Measurements from ENCODE around the gene SETD1A. TPM values are rescaled to one million over a fixed set of nuclear protein-coding genes. Genes with fewer than 3 reads are reported as not detected.

Gene SETD1A
- total RNA-seq, 1 experiment from 2014 or later = 4.3 TPM

- peaks cover 9% of the 10 kb centered on the region for H3K36me3 ChIP-seq (ENCODE audit: insufficient read depth, low read length)
- DNase-seq = peak; percentile 66
- no peaks in the 10 kb centered on the region for H3K27me3 ChIP-seq (ENCODE audit: low read length)
- 0 out of 2 replicates have a peak, but pooled peaks cover 4% of the 10 kb centered on the region for H4K20me1 ChIP-seq (ENCODE audit: insufficient read depth, low read depth, low read length)
- no peak overlapping the region for H2AFZ ChIP-seq (ENCODE audit: low read length)
- no peaks in the 10 kb centered on the region for H3K79me2 ChIP-seq (ENCODE audit: low read length)
- H3K9me2 ChIP-seq (replicated peaks; ENCODE audit: insufficient read depth, low read length) = no peaks in the 10 kb centered on the region
- no peak overlapping the region for H3K4me3 ChIP-seq (ENCODE audit: low read length)
- H3K4me2 ChIP-seq (ENCODE audit: low read depth, low read length, poor library complexity, severe bottlenecking) = no peak overlapping the region
- no peak overlapping the region for H3K9ac ChIP-seq (ENCODE audit: low read length)
- no peak overlapping the region for H3K27ac ChIP-seq (ENCODE audit: low read length)
- no peaks in the 10 kb centered on the region for H3K9me3 ChIP-seq (ENCODE audit: low read length)
- no peaks in the 10 kb centered on the region for H3K4me1 ChIP-seq (ENCODE audit: low read length)
Measured at GRCh38 chr16:30977502-30977901, 19.9 kb downstream of the SETD1A start.

- Histone ChIP-seq H4K20me1 (ENCODE audit: insufficient read depth, low read depth, low read length) (0 out of 2 replicates have a peak, but pooled peaks cover 4% of the 10 kb centered on the region), H3K4me1 (ENCODE audit: low read length) (no peaks in the 10 kb centered on the region), H3K27ac (ENCODE audit: low read length) (no peak overlapping the region), H3K4me3 (ENCODE audit: low read length) (no peak overlapping the region), H3K36me3 (ENCODE audit: insufficient read depth, low read length) (peaks cover 3% of the 10 kb centered on the region), H3K4me2 (ENCODE audit: low read depth, low read length, poor library complexity, severe bottlenecking) (no peak overlapping the region), H3K9me3 (ENCODE audit: low read length) (no peaks in the 10 kb centered on the region), H2AFZ (ENCODE audit: low read length) (no peak overlapping the region), H3K79me2 (ENCODE audit: low read length) (no peaks in the 10 kb centered on the region), H3K9me2 (replicated peaks; ENCODE audit: insufficient read depth, low read length) (no peaks in the 10 kb centered on the region), H3K9ac (ENCODE audit: low read length) (no peak overlapping the region), H3K27me3 (ENCODE audit: low read length) (no peaks in the 10 kb centered on the region)
- no peak for DNase-seq
Measured at GRCh38 chr16:30979170-30980022, 21.8 kb downstream of the SETD1A start.

DNA sequence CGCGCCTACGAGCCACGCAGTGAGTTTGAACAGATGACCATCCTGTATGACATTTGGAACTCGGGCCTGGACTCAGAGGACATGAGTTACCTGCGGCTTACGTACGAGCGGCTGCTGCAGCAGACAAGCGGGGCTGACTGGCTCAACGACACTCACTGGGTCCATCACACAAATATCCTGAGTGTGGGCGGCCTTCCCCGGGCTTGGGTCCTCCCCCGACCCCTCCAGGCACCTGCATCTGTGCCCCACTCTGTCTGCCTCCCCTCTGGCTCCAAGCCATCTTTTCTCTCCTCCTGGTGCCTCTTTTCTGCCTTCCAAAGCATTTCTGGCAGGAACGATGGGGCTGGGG, 22.4 kb downstream of the SETD1A start:
- 0 out of 2 replicates have a peak, but pooled peaks cover 4% of the 10 kb centered on the region for H4K20me1 ChIP-seq (ENCODE audit: insufficient read depth, low read depth, low read length)
- DNase-seq = no peak
- no peaks in the 10 kb centered on the region for H3K9me3 ChIP-seq (ENCODE audit: low read length)
- no peak overlapping the region for H3K4me3 ChIP-seq (ENCODE audit: low read length)
- H3K9ac ChIP-seq (ENCODE audit: low read length) = no peak overlapping the region
- H3K27ac ChIP-seq (ENCODE audit: low read length) = no peak overlapping the region
- H3K4me2 ChIP-seq (ENCODE audit: low read depth, low read length, poor library complexity, severe bottlenecking) = no peak overlapping the region
- H3K4me1 ChIP-seq (ENCODE audit: low read length) = no peaks in the 10 kb centered on the region
- H3K79me2 ChIP-seq (ENCODE audit: low read length) = no peaks in the 10 kb centered on the region
- H3K9me2 ChIP-seq (replicated peaks; ENCODE audit: insufficient read depth, low read length) = no peaks in the 10 kb centered on the region
- peaks cover 3% of the 10 kb centered on the region for H3K36me3 ChIP-seq (ENCODE audit: insufficient read depth, low read length)
- no peaks in the 10 kb centered on the region for H3K27me3 ChIP-seq (ENCODE audit: low read length)
- no peak overlapping the region for H2AFZ ChIP-seq (ENCODE audit: low read length)

DNA sequence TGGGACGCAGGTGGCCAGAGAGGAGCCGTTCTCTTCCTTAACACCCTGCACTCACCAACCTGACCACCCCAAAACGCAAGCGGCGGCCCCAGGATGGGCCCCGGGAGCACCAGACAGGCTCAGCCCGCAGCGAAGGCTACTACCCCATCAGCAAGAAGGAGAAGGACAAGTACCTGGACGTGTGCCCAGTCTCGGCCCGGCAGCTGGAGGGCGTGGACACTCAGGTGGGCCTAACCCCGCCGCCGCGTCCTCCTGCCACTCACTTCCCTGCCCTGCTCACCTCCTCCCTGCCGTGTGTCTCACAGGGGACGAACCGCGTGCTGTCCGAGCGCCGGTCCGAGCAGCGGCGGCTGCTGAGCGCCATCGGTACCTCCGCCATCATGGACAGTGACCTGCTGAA, 22.9 kb downstream of the SETD1A start:
- H3K9me3 ChIP-seq (ENCODE audit: low read length) = no peaks in the 10 kb centered on the region
- H2AFZ ChIP-seq (ENCODE audit: low read length) = no peak overlapping the region
- no peaks in the 10 kb centered on the region for H3K79me2 ChIP-seq (ENCODE audit: low read length)
- no peak overlapping the region for H3K4me3 ChIP-seq (ENCODE audit: low read length)
- H3K9ac ChIP-seq (ENCODE audit: low read length) = no peak overlapping the region
- H3K27ac ChIP-seq (ENCODE audit: low read length) = no peak overlapping the region
- H3K9me2 ChIP-seq (replicated peaks; ENCODE audit: insufficient read depth, low read length) = no peaks in the 10 kb centered on the region
- H3K36me3 ChIP-seq (ENCODE audit: insufficient read depth, low read length) = peaks cover 5% of the 10 kb centered on the region
- DNase-seq = no peak
- H4K20me1 ChIP-seq (ENCODE audit: insufficient read depth, low read depth, low read length) = 0 out of 2 replicates have a peak, but pooled peaks cover 4% of the 10 kb centered on the region
- no peaks in the 10 kb centered on the region for H3K27me3 ChIP-seq (ENCODE audit: low read length)
- H3K4me2 ChIP-seq (ENCODE audit: low read depth, low read length, poor library complexity, severe bottlenecking) = no peak overlapping the region
- H3K4me1 ChIP-seq (ENCODE audit: low read length) = no peaks in the 10 kb centered on the region

DNA sequence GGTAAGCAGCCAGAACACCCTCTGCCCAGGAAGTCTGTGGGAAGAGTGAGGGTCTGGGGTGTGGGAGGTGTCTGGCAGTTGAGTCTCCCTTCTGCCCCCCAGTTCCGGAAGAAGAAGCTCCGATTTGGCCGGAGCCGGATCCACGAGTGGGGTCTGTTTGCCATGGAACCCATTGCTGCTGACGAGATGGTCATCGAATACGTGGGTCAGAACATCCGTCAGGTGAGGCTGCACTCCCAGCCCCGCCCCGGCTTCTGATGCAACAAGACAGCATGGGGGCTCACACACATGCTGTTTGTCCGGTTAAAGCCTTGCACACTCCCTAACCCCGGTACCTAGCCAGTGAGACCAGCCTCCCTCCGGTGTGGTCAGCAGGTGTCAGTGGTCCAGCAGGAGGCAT, 23.4 kb downstream of the SETD1A start:
- Histone ChIP-seq H4K20me1 (ENCODE audit: insufficient read depth, low read depth, low read length) (0 out of 2 replicates have a peak, but pooled peaks cover 4% of the 10 kb centered on the region), H3K9ac (ENCODE audit: low read length) (no peak overlapping the region), H3K79me2 (ENCODE audit: low read length) (no peaks in the 10 kb centered on the region), H3K4me3 (ENCODE audit: low read length) (no peak overlapping the region), H2AFZ (ENCODE audit: low read length) (no peak overlapping the region), H3K27ac (ENCODE audit: low read length) (no peak overlapping the region), H3K9me2 (replicated peaks; ENCODE audit: insufficient read depth, low read length) (no peaks in the 10 kb centered on the region), H3K36me3 (ENCODE audit: insufficient read depth, low read length) (peaks cover 7% of the 10 kb centered on the region), H3K4me1 (ENCODE audit: low read length) (no peaks in the 10 kb centered on the region), H3K9me3 (ENCODE audit: low read length) (no peaks in the 10 kb centered on the region), H3K4me2 (ENCODE audit: low read depth, low read length, poor library complexity, severe bottlenecking) (no peak overlapping the region), H3K27me3 (ENCODE audit: low read length) (no peaks in the 10 kb centered on the region)
- no peak for DNase-seq

GRCh38 chr16:30982548-30983288, 25.2 kb downstream of the SETD1A start:
- Histone ChIP-seq H2AFZ (ENCODE audit: low read length) (no peak overlapping the region), H4K20me1 (ENCODE audit: insufficient read depth, low read depth, low read length) (0 out of 2 replicates have a peak, but pooled peaks cover 4% of the 10 kb centered on the region), H3K36me3 (ENCODE audit: insufficient read depth, low read length) (peaks cover 4% of the 10 kb centered on the region; the same call in 1 of the 2 replicates), H3K4me2 (ENCODE audit: low read depth, low read length, poor library complexity, severe bottlenecking) (no peak overlapping the region), H3K9ac (ENCODE audit: low read length) (no peak overlapping the region), H3K27ac (ENCODE audit: low read length) (no peak overlapping the region), H3K79me2 (ENCODE audit: low read length) (no peaks in the 10 kb centered on the region), H3K4me3 (ENCODE audit: low read length) (no peak overlapping the region), H3K27me3 (ENCODE audit: low read length) (no peaks in the 10 kb centered on the region), H3K4me1 (ENCODE audit: low read length) (no peaks in the 10 kb centered on the region), H3K9me3 (ENCODE audit: low read length) (no peaks in the 10 kb centered on the region), H3K9me2 (replicated peaks; ENCODE audit: insufficient read depth, low read length) (no peaks in the 10 kb centered on the region)
- no peak for DNase-seq

DNA sequence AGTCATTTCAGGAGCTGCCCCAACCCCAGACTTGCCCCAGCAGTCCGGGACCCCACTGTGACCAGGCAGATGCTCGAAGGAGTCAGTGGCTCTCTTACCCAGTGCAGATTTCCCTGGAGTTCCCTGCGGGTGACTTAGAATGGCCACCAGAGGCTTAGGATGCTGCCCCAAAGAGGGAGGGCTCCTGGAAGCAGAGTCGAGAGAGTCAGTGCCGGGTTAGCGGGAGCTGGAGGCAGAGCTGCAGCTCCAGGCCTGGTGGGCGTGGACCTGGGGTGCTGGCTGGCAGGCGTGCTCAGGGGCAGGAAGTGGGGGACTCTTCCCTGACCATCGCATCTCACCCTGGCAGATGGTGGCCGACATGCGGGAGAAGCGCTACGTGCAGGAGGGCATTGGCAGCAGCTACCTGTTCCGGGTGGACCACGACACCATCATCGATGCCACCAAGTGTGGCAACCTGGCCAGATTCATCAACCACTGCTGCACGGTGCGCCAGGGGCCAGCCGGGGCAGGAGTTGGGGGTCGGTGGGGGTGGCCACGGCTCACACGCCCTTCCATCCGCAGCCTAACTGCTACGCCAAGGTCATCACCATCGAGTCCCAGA, 25.8 kb downstream of the SETD1A start:
- DNase-seq = no peak
- Histone ChIP-seq H3K27ac (ENCODE audit: low read length) (no peak overlapping the region), H3K9me2 (replicated peaks; ENCODE audit: insufficient read depth, low read length) (no peaks in the 10 kb centered on the region), H2AFZ (ENCODE audit: low read length) (no peak overlapping the region), H3K4me1 (ENCODE audit: low read length) (no peaks in the 10 kb centered on the region), H4K20me1 (ENCODE audit: insufficient read depth, low read depth, low read length) (0 out of 2 replicates have a peak, but pooled peaks cover 2% of the 10 kb centered on the region), H3K27me3 (ENCODE audit: low read length) (no peaks in the 10 kb centered on the region), H3K9me3 (ENCODE audit: low read length) (no peaks in the 10 kb centered on the region), H3K4me3 (ENCODE audit: low read length) (no peak overlapping the region), H3K79me2 (ENCODE audit: low read length) (no peaks in the 10 kb centered on the region), H3K4me2 (ENCODE audit: low read depth, low read length, poor library complexity, severe bottlenecking) (no peak overlapping the region), H3K9ac (ENCODE audit: low read length) (no peak overlapping the region), H3K36me3 (ENCODE audit: insufficient read depth, low read length) (peaks cover 4% of the 10 kb centered on the region; the same call in 1 of the 2 replicates)
